ENCODE measurements around the gene TCF4. TPM values are rescaled to one million over a fixed set of nuclear protein-coding genes. Genes with fewer than 3 reads are reported as not detected.

Gene TCF4
- total and polyA plus RNA-seq, 2 of the 13 experiments (the other 11 are each of a cell fraction or from before 2014, with no cell fraction given), result not detected

DNA sequence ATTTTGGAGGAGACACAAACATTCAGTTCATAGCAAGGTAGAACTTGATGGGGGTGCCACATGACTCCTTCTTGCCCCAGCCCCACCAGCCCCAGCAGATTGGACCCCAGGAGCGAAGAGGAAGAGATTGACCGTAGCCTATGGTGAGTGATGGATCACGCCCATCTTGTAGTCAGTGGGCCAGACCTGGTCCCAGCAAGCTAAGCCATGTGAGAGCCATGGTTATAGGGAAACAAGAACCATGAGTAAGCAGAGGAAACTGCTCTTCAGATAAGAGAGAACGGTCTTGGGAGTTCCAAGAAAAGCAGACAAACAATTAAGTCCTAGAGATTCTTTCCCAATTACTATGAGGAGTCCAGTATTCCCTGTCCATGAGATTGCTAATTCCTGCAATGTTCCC is 4.6 kb upstream of the TCF4 start:
- Histone ChIP-seq H2AFZ (ENCODE audit: low read length) (no peak overlapping the region), H3K79me2 (ENCODE audit: insufficient read depth, low read length) (no peaks in the 10 kb centered on the region), H3K4me3 (replicated peaks in 1 of 3; ENCODE audit: insufficient read depth in 1 of 3, low read depth in 2 of 3, low read length in 3 of 3) (no peak overlapping the region), H3K4me2 (ENCODE audit: low read depth, low read length) (no peak overlapping the region), H3K9ac (ENCODE audit: insufficient read depth, low read depth, low read length) (no peak overlapping the region), H3K4me1 (ENCODE audit: insufficient read depth, low read length) (no peaks in the 10 kb centered on the region), H4K20me1 (ENCODE audit: insufficient read depth, low read length) (no peaks in the 10 kb centered on the region), H3K36me3 (replicated peaks in 1 of 2; ENCODE audit: control insufficient read depth in 1 of 2, insufficient read depth in 2 of 2, low read length in 2 of 2) (no peaks in the 10 kb centered on the region), H3K27me3 (ENCODE audit: control insufficient read depth in 1 of 2, insufficient read depth in 2 of 2, low read length in 2 of 2) (peaks cover 0 to 14% of the 10 kb centered on the region in 2 experiments; a peak in 2 of 5 replicates), H3K27ac (ENCODE audit: extremely low read length, insufficient read depth, low read length) (no peak overlapping the region), H3K9me3 (ENCODE audit: low read length) (no peaks in the 10 kb centered on the region)
- BruUV-seq (replicated peaks), result no TSS peak
- DNase-seq (ENCODE audit: low spot score) (no peak), ATAC-seq (no peak), FAIRE-seq (no peak)
- WGBS (ENCODE audit: low lambda C conversion rate), result 28% methylated on average over 4 of the region's 4 CpGs
- TF ChIP-seq NR3C1 (CRISPR knock-in tag; IDR thresholded peaks at IDR 0.05), result no peak
- no peak for TF ChIP-seq ZMYM3 (CRISPR knock-in tag; IDR thresholded peaks at IDR 0.05)
- no peak for TF ChIP-seq PHF5A (CRISPR knock-in tag; IDR thresholded peaks at IDR 0.05; ENCODE audit: low read depth, unreplicated experiment)
- TF ChIP-seq ZSCAN22 (CRISPR knock-in tag; IDR thresholded peaks at IDR 0.05), result no peak
- no peak for TF ChIP-seq GZF1 (CRISPR knock-in tag; IDR thresholded peaks at IDR 0.05)
- TF ChIP-seq, protein P1, sequence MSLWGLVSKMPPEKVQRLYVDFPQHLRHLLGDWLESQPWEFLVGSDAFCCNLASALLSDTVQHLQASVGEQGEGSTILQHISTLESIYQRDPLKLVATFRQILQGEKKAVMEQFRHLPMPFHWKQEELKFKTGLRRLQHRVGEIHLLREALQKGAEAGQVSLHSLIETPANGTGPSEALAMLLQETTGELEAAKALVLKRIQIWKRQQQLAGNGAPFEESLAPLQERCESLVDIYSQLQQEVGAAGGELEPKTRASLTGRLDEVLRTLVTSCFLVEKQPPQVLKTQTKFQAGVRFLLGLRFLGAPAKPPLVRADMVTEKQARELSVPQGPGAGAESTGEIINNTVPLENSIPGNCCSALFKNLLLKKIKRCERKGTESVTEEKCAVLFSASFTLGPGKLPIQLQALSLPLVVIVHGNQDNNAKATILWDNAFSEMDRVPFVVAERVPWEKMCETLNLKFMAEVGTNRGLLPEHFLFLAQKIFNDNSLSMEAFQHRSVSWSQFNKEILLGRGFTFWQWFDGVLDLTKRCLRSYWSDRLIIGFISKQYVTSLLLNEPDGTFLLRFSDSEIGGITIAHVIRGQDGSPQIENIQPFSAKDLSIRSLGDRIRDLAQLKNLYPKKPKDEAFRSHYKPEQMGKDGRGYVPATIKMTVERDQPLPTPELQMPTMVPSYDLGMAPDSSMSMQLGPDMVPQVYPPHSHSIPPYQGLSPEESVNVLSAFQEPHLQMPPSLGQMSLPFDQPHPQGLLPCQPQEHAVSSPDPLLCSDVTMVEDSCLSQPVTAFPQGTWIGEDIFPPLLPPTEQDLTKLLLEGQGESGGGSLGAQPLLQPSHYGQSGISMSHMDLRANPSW (CRISPR knock-in tag; IDR thresholded peaks at IDR 0.05; ENCODE audit: borderline replicate concordance), result no peak
- no peak for TF ChIP-seq ZNF292 (CRISPR knock-in tag; IDR thresholded peaks at IDR 0.05; ENCODE audit: borderline replicate concordance, low read depth)
- no peak for TF ChIP-seq CBX2 (IDR thresholded peaks at IDR 0.05; ENCODE audit: low read depth, low read length)
- no peak for TF ChIP-seq CBX2 (CRISPR knock-in tag; IDR thresholded peaks at IDR 0.05; ENCODE audit: low read depth)
- TF ChIP-seq ZNF296 (CRISPR knock-in tag; conservative IDR thresholded peaks at IDR 0.05), result no peak
- TF ChIP-seq RFX5 (IDR thresholded peaks at IDR 0.05; ENCODE audit: low read depth, low read length), result no peak
- no peak for TF ChIP-seq ZNF660 (CRISPR knock-in tag; IDR thresholded peaks at IDR 0.05; ENCODE audit: borderline replicate concordance, low read depth)
- no peak for TF ChIP-seq ZNF749 (CRISPR knock-in tag; IDR thresholded peaks at IDR 0.05; ENCODE audit: borderline replicate concordance)
- TF ChIP-seq ZNF253 (CRISPR knock-in tag; IDR thresholded peaks at IDR 0.05; ENCODE audit: borderline replicate concordance), result no peak
- no peak for TF ChIP-seq EZH2 (conservative IDR thresholded peaks at IDR 0.05; ENCODE audit: low read depth, low read length)
- no peak for TF ChIP-seq ZNF331 (CRISPR knock-in tag; IDR thresholded peaks at IDR 0.05)
- TF ChIP-seq, protein P2, sequence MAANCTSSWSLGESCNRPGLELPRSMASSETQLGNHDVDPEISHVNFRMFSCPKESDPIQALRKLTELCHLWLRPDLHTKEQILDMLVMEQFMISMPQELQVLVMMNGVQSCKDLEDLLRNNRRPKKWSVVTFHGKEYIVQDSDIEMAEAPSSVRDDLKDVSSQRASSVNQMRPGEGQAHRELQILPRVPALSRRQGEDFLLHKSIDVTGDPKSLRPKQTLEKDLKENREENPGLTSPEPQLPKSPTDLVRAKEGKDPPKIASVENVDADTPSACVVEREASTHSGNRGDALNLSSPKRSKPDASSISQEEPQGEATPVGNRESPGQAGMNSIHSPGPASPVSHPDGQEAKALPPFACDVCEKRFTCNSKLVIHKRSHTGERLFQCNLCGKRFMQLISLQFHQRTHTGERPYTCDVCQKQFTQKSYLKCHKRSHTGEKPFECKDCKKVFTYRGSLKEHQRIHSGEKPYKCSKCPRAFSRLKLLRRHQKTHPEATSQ (CRISPR knock-in tag; IDR thresholded peaks at IDR 0.05; ENCODE audit: borderline replicate concordance), result no peak
- no peak for TF ChIP-seq CREB1 (IDR thresholded peaks at IDR 0.05)
- TF ChIP-seq CREB1 (CRISPR knock-in tag; IDR thresholded peaks at IDR 0.05), result no peak
- no peak for TF ChIP-seq RBM22 (optimal IDR thresholded peaks at IDR 0.05; ENCODE audit: low read length)
- ChIA-PET POLR2A (no interaction called here), CTCF (ENCODE audit: low intra/inter-chr PET ratio, low total read pairs) (no interaction called here)
- in situ Hi-C loops (cut with HindIII; ENCODE audit: extremely low pct_ligation_motif_present, low pct_unique_long_range_greater_than_20kb) (no loop called here), intact Hi-C loops (cut with micrococcal nuclease; ENCODE audit: unreplicated experiment) (no loop called here)

Measured in HepG2 (cell line).